Mesendoderm (in vitro differentiated cells): ENCODE measurements around the gene SUCLA2.
A peak's percentile ranks its signal among the peaks of the same experiment; 100 is the strongest.

Experiments used
- DNase-seq: peaks from one replicate; pipeline ENCODE4 v3.0.0; 2013
- H2AK5ac ChIP-seq: 2 replicates; pipeline ENCODE4 v1.6.1; 2013; ENCODE audit warnings: low read length, inconsistent platforms
- H2BK120ac ChIP-seq: 2 replicates; pipeline ENCODE4 v1.6.1; 2013; ENCODE audit warnings: low read depth, mild to moderate bottlenecking, low read length, moderate library complexity, mixed read lengths
- H2BK15ac ChIP-seq: replicated peaks from 2 replicates; pipeline ENCODE4 v1.6.1; 2013; ENCODE audit warnings: low read depth, mild to moderate bottlenecking, moderate library complexity
- H2BK5ac ChIP-seq: 2 replicates; pipeline ENCODE4 v1.6.1; 2013; ENCODE audit warnings: low read length, inconsistent platforms
- H3K18ac ChIP-seq: 2 replicates; pipeline ENCODE4 v1.6.1; 2013; ENCODE audit warnings: mild to moderate bottlenecking, low read length, mixed read lengths
- H3K23ac ChIP-seq: one replicate; pipeline ENCODE4 v1.6.1; 2013; ENCODE audit warnings: low read length
- H3K27ac ChIP-seq: 2 replicates; pipeline ENCODE4 v1.5.1; 2013; ENCODE audit warnings: low read depth, mild to moderate bottlenecking, inconsistent platforms, low read length, moderate library complexity
- H3K27me3 ChIP-seq: 2 replicates; pipeline ENCODE4 v1.6.1; 2013; ENCODE audit warnings: low read length, control low read depth, mild to moderate bottlenecking, inconsistent platforms; ENCODE audit not compliant: insufficient read depth, poor library complexity
- H3K36me3 ChIP-seq: 2 replicates; pipeline ENCODE4 v1.6.1; 2013; ENCODE audit warnings: low read length, inconsistent platforms; ENCODE audit not compliant: control insufficient read depth, insufficient read depth
- H3K4ac ChIP-seq: one replicate; pipeline ENCODE4 v1.6.1; 2013; ENCODE audit warnings: low read depth, mild to moderate bottlenecking, low read length, moderate library complexity
- H3K4me1 ChIP-seq: 2 replicates; pipeline ENCODE4 v1.6.1; 2013; ENCODE audit warnings: low read depth, low read length, inconsistent platforms; ENCODE audit not compliant: control insufficient read depth
- H3K4me2 ChIP-seq: 2 replicates; pipeline ENCODE4 v1.6.1; 2013; ENCODE audit warnings: low read length
- H3K4me3 ChIP-seq: 2 replicates; pipeline ENCODE4 v1.5.1; 2013; ENCODE audit warnings: mild to moderate bottlenecking, low read length
- H3K56ac ChIP-seq: one replicate; pipeline ENCODE4 v1.6.1; 2013; ENCODE audit warnings: low read length
- H3K79me1 ChIP-seq: 2 replicates; pipeline ENCODE4 v1.6.1; 2013; ENCODE audit warnings: low read length, inconsistent platforms
- H3K79me2 ChIP-seq: 2 replicates; pipeline ENCODE4 v1.6.1; 2013; ENCODE audit warnings: mild to moderate bottlenecking, low read length; ENCODE audit not compliant: control insufficient read depth, insufficient read depth
- H3K9ac ChIP-seq: 2 replicates; pipeline ENCODE4 v1.6.1; 2013; ENCODE audit warnings: low read length, inconsistent platforms
- H4K5ac ChIP-seq: one replicate; pipeline ENCODE4 v1.6.1; 2013; ENCODE audit warnings: low read length
- H4K8ac ChIP-seq: one replicate; pipeline ENCODE4 v1.6.1; 2013; ENCODE audit warnings: low read depth, mild to moderate bottlenecking, control low read depth, low read length, moderate library complexity
- WGBS: extraction: QIAGEN DNeasy Blood & Tissue Kit; methylation state at CpG from one replicate; pipeline ENCODE4 v1.1.7; 2013; ENCODE audit warnings: low lambda C conversion rate, missing lambda C conversion rate; ENCODE audit not compliant: insufficient coverage; ENCODE audit errors: extremely low coverage; 5-methylcytosine and 5-hydroxymethylcytosine counted together

SUCLA2 gene

DNA sequence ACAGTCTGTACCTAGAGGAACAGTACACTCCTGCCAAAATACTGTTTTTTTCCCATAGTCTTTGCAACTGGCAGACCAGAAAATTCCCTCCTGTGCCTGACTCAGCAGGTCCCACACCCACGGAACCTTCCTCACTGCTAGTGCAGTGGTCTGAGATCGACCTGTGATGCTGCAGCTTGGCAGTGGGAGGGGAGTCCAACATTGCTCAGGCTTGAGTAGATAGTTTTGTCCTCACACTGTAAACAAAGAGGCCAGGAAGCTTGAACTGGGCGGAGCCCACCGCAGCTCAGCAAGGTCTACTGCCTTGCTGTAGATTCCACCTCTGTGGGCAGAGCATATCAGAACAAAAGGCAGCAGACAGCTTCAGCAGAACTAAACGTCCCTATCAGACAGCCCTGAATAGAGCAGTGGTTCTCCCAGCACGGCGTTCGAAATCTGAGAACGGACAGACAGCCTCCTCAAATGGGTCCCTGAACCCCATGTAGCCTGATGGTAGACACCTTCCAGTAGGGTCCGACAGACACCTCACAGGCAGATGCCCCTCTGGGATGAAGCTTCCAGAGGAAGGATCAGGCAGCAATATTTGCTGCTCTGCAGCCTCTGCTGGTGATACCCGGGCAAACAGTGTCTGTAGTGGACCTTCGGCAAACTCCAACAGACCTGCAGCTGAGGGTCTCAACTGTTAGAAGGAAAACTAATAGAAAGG, 92.7 kb downstream of the SUCLA2 start:
- Histone ChIP-seq H3K27ac (no peak overlapping the region), H3K4me1 (no peaks in the 10 kb centered on the region), H3K9ac (no peak overlapping the region), H4K8ac (no peak overlapping the region), H4K5ac (no peak overlapping the region), H3K4ac (no peak overlapping the region), H3K23ac (no peak overlapping the region), H2AK5ac (no peak overlapping the region), H3K56ac (no peak overlapping the region), H3K79me1 (no peaks in the 10 kb centered on the region), H2BK120ac (no peak overlapping the region), H3K18ac (no peak overlapping the region), H3K36me3 (no peaks in the 10 kb centered on the region), H3K27me3 (no peaks in the 10 kb centered on the region), H3K4me2 (no peak overlapping the region), H2BK5ac (no peak overlapping the region), H3K79me2 (no peaks in the 10 kb centered on the region), H2BK15ac (no peak overlapping the region), H3K4me3 (no peak overlapping the region)
- no CpG with 5 or more reads among the region's 12 CpGs for WGBS
- no peak for DNase-seq

GRCh38 chr13:47904891-47905290, 96.2 kb downstream of the SUCLA2 start:
- H2BK5ac ChIP-seq, result no peak overlapping the region
- H3K79me1 ChIP-seq, result no peaks in the 10 kb centered on the region
- H3K4ac ChIP-seq, result no peak overlapping the region
- no peak for DNase-seq
- no peak overlapping the region for H3K27ac ChIP-seq
- no peak overlapping the region for H3K9ac ChIP-seq
- H4K5ac ChIP-seq, result no peak overlapping the region
- H3K4me3 ChIP-seq, result no peak overlapping the region
- H3K4me2 ChIP-seq, result no peak overlapping the region
- H3K27me3 ChIP-seq, result no peaks in the 10 kb centered on the region
- no peak overlapping the region for H2BK120ac ChIP-seq
- no peak overlapping the region for H2BK15ac ChIP-seq
- H2AK5ac ChIP-seq, result no peak overlapping the region
- no peaks in the 10 kb centered on the region for H3K4me1 ChIP-seq
- H3K56ac ChIP-seq, result no peak overlapping the region
- H3K23ac ChIP-seq, result no peak overlapping the region
- H3K18ac ChIP-seq, result no peak overlapping the region
- H4K8ac ChIP-seq, result no peak overlapping the region
- no peaks in the 10 kb centered on the region for H3K36me3 ChIP-seq
- H3K79me2 ChIP-seq, result no peaks in the 10 kb centered on the region
- WGBS, result no CpG with 5 or more reads among the region's 1 CpG

GRCh38 chr13:47904241-47904640, 96.8 kb downstream of the SUCLA2 start:
- Histone ChIP-seq H3K9ac (no peak overlapping the region), H2BK5ac (no peak overlapping the region), H3K79me2 (no peaks in the 10 kb centered on the region), H3K27ac (no peak overlapping the region), H3K79me1 (no peaks in the 10 kb centered on the region), H2AK5ac (no peak overlapping the region), H2BK15ac (no peak overlapping the region), H3K4ac (no peak overlapping the region), H4K8ac (no peak overlapping the region), H3K23ac (no peak overlapping the region), H4K5ac (no peak overlapping the region), H3K27me3 (no peaks in the 10 kb centered on the region), H3K4me2 (no peak overlapping the region), H3K56ac (no peak overlapping the region), H3K4me1 (no peaks in the 10 kb centered on the region), H3K18ac (no peak overlapping the region), H2BK120ac (no peak overlapping the region), H3K36me3 (no peaks in the 10 kb centered on the region), H3K4me3 (no peak overlapping the region)
- WGBS, result no CpG with 5 or more reads among the region's 13 CpGs
- DNase-seq, result no peak

DNA sequence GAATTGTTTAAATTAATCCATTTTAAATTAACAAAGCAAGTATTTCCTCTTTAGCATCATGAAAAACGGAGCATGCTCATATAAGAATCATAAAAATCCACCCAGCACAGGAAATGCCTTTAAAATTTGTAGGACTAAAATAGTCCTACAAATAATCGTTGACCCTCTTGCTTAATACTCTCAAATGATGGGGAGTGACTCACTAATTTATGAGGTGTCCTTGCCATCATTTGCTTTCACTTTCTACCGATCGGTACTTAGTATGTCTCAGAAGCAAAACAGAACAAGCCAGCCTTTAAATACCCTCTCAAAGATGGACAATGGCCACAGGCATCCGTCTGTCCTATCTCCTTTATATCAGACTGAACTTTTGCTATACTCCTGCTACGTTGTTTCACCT, 97.2 kb downstream of the SUCLA2 start:
- no peak overlapping the region for H2BK5ac ChIP-seq
- H4K8ac ChIP-seq, result no peak overlapping the region
- DNase-seq, result no peak
- H2BK120ac ChIP-seq, result no peak overlapping the region
- no peaks in the 10 kb centered on the region for H3K27me3 ChIP-seq
- H4K5ac ChIP-seq, result no peak overlapping the region
- H3K18ac ChIP-seq, result no peak overlapping the region
- no peak overlapping the region for H2BK15ac ChIP-seq
- H3K79me2 ChIP-seq, result no peaks in the 10 kb centered on the region
- no peak overlapping the region for H3K27ac ChIP-seq
- H3K4me2 ChIP-seq, result no peak overlapping the region
- WGBS, result no CpG with 5 or more reads among the region's 6 CpGs
- no peaks in the 10 kb centered on the region for H3K79me1 ChIP-seq
- no peak overlapping the region for H3K23ac ChIP-seq
- no peak overlapping the region for H2AK5ac ChIP-seq
- no peak overlapping the region for H3K4ac ChIP-seq
- no peak overlapping the region for H3K4me3 ChIP-seq
- H3K9ac ChIP-seq, result no peak overlapping the region
- H3K56ac ChIP-seq, result no peak overlapping the region
- no peaks in the 10 kb centered on the region for H3K36me3 ChIP-seq
- no peaks in the 10 kb centered on the region for H3K4me1 ChIP-seq

DNA sequence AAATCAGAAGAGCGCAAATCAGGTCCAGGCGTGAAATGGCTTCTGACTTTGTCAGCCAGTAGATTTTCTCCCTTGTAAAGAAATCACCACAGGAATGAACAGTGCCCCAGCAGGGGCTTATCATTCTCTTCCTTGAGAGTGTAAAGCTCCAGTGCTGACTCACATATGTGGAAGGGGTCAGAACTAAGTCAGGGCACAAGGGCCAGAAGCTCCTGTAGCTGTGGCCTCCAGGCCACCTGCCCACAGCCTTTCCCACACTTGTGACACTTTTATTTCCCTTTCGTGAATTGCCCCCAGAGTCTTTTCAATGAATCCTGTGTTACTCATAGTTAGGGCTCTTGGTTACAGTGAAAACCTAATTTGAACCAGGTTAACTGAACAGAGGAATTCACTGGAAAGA, 99.6 kb downstream of the SUCLA2 start:
- no peak overlapping the region for H3K4me3 ChIP-seq
- H3K27ac ChIP-seq, result peak overlapping the region; percentile 33
- no peak overlapping the region for H2BK120ac ChIP-seq
- H3K23ac ChIP-seq, result no peak overlapping the region
- DNase-seq, result peak; percentile 91
- no peak overlapping the region for H4K8ac ChIP-seq
- no peak overlapping the region for H2BK5ac ChIP-seq
- H3K36me3 ChIP-seq, result no peaks in the 10 kb centered on the region
- no peaks in the 10 kb centered on the region for H3K79me2 ChIP-seq
- peaks cover 5% of the 10 kb centered on the region for H3K4me1 ChIP-seq
- no peak overlapping the region for H3K4ac ChIP-seq
- H3K18ac ChIP-seq, result no peak overlapping the region
- no peak overlapping the region for H2BK15ac ChIP-seq
- no CpG with 5 or more reads among the region's 3 CpGs for WGBS
- H3K27me3 ChIP-seq, result no peaks in the 10 kb centered on the region
- no peak overlapping the region for H2AK5ac ChIP-seq
- no peak overlapping the region for H4K5ac ChIP-seq
- no peak overlapping the region for H3K56ac ChIP-seq
- no peak overlapping the region for H3K9ac ChIP-seq
- no peak overlapping the region for H3K4me2 ChIP-seq
- no peaks in the 10 kb centered on the region for H3K79me1 ChIP-seq

- no peak overlapping the region for H3K56ac ChIP-seq
- no peaks in the 10 kb centered on the region for H3K36me3 ChIP-seq
- H3K18ac ChIP-seq, result no peak overlapping the region
- DNase-seq, result no peak
- H3K4me2 ChIP-seq, result no peak overlapping the region
- WGBS, result no CpG with 5 or more reads among the region's 3 CpGs
- no peak overlapping the region for H2BK15ac ChIP-seq
- H3K4me3 ChIP-seq, result no peak overlapping the region
- H2BK120ac ChIP-seq, result no peak overlapping the region
- no peak overlapping the region for H3K23ac ChIP-seq
- H3K79me2 ChIP-seq, result no peaks in the 10 kb centered on the region
- H2AK5ac ChIP-seq, result no peak overlapping the region
- no peak overlapping the region for H3K27ac ChIP-seq
- H3K79me1 ChIP-seq, result no peaks in the 10 kb centered on the region
- H3K4me1 ChIP-seq, result peaks cover 5% of the 10 kb centered on the region
- H2BK5ac ChIP-seq, result no peak overlapping the region
- no peaks in the 10 kb centered on the region for H3K27me3 ChIP-seq
- no peak overlapping the region for H4K5ac ChIP-seq
- H3K9ac ChIP-seq, result no peak overlapping the region
- H4K8ac ChIP-seq, result no peak overlapping the region
- no peak overlapping the region for H3K4ac ChIP-seq
Measured at GRCh38 chr13:47898080-47898479, 103.0 kb downstream of the SUCLA2 start.
